Activated CD8-positive, alpha-beta memory T cell treated with anti-CD3 and anti-CD28 coated beads, Interleukin-2, amount 10 ng/mL, durations not matched to agents 7 days and 5 days (primary cell): ENCODE measurements around the gene SNRNP70. TPM values are rescaled to one million over a fixed set of nuclear protein-coding genes. Genes with fewer than 3 reads are reported as not detected.
A peak's percentile ranks its signal among the peaks of the same experiment; 100 is the strongest.
"Not testable (repeated sequence)": the region's sequence is repeated elsewhere in the genome, so short reads cannot be mapped to it uniquely, and the experiment has no call there.

ENCODE experiments used
- ATAC-seq: fragments of 150-1000 bp; cut with Tn5 transposase; one replicate; pipeline ENCODE4 v1.10.0; 2021; ENCODE audit warnings: moderate library complexity
- CTCF ChIA-PET: fragments of 350-600 bp; sonication (Branson Sonifier 250); formaldehyde crosslinking; loops from one replicate; lab custom pipeline; 2021; ENCODE audit warnings: antibody characterized with exemption; lab: Charles Lee
- DNase-seq: peaks from one replicate; pipeline ENCODE4 v3.0.0-alpha.2; 2020
- H3K27ac Mint-ChIP-seq: one replicate; pipeline ENCODE4 v1.8.0; 2021; ENCODE audit warnings: mild to moderate bottlenecking, mixed read lengths
- H3K27me3 Mint-ChIP-seq: one replicate; pipeline ENCODE4 v1.8.0; 2021; ENCODE audit warnings: mixed read lengths
- H3K36me3 Mint-ChIP-seq: one replicate; pipeline ENCODE4 v1.8.0; 2021; ENCODE audit warnings: mild to moderate bottlenecking, mixed read lengths
- H3K4me1 Mint-ChIP-seq: one replicate; pipeline ENCODE4 v1.8.0; 2021; ENCODE audit warnings: mixed read lengths
- H3K4me3 Mint-ChIP-seq: one replicate; pipeline ENCODE4 v1.8.0; 2021; ENCODE audit warnings: mild to moderate bottlenecking, moderate library complexity, mixed read lengths
- H3K9me3 Mint-ChIP-seq: one replicate; pipeline ENCODE4 v1.8.0; 2022; ENCODE audit warnings: low read depth, mixed read lengths
- total RNA-seq, 2 experiments: library from RNA; stranded (reverse); gene quantifications; one replicate each; pipeline ENCODE4 v1.2.3, GENCODE V29; 2021

SNRNP70 gene
- total RNA-seq, 2 experiments from 2014 or later: 222 to 224 TPM

- Mint-ChIP-seq H3K36me3 (peaks cover 19% of the 10 kb centered on the region), H3K27ac (no peak overlapping the region), H3K27me3 (no peaks in the 10 kb centered on the region), H3K4me3 (no peak overlapping the region), H3K9me3 (no peaks in the 10 kb centered on the region), H3K4me1 (peaks cover 9% of the 10 kb centered on the region)
- ATAC-seq (no peak), DNase-seq (no peak)
- CTCF ChIA-PET: interaction anchor here (4.2 kb wide), 1 partner anchor 14 kb away, joined by 27 read pairs; no protein-coding TSS in a partner anchor
Observed at GRCh38 chr19:49111218-49111998, 26.2 kb downstream of the SNRNP70 start.

- peak within 1 kb of the TSS; percentile 78 for H3K4me3 Mint-ChIP-seq
- peak; percentile 75 for DNase-seq
- H3K4me1 Mint-ChIP-seq: peaks cover 23% of the 10 kb centered on the region
- H3K27ac Mint-ChIP-seq: peak within 1 kb of the TSS; percentile 54
- ATAC-seq: peak; percentile 76
- CTCF ChIA-PET: interaction anchor here (0.6 to 6.9 kb wide), 27 partner anchors 8 to 1591 kb away, joined by 3 to 63 read pairs (median 5); partner anchors contain the start of genes BAX and RUVBL2
- no peaks in the 10 kb centered on the region for H3K9me3 Mint-ChIP-seq
- H3K27me3 Mint-ChIP-seq: no peaks in the 10 kb centered on the region
- H3K36me3 Mint-ChIP-seq: peaks cover under 1% of the 10 kb centered on the region
Observed at GRCh38 chr19:49113762-49114629, 28.7 kb downstream of the SNRNP70 start, which contains the start of gene LIN7B. LIN7B (plus strand) TSS chr19:49114370; CDS start chr19:49114405, 35 bp downstream.

- Mint-ChIP-seq H3K9me3 (no peaks in the 10 kb centered on the region), H3K4me3 (peak overlapping the region; percentile 69), H3K4me1 (peaks cover 23% of the 10 kb centered on the region), H3K27ac (no peak overlapping the region), H3K36me3 (no peaks in the 10 kb centered on the region), H3K27me3 (peaks cover under 1% of the 10 kb centered on the region)
- CTCF ChIA-PET: interaction anchor here (0.6 to 6.9 kb wide), 23 partner anchors 9 to 462 kb away, joined by 3 to 63 read pairs (median 7); partner anchors contain the start of genes BAX and RUVBL2
- DNase-seq (peak; percentile 54), ATAC-seq (no peak)
Observed at GRCh38 chr19:49114630-49115363, 29.5 kb downstream of the SNRNP70 start.

GRCh38 chr19:49116544-49116943, 31.3 kb downstream of the SNRNP70 start:
- Mint-ChIP-seq H3K27ac (no peak overlapping the region), H3K36me3 (no peaks in the 10 kb centered on the region), H3K4me1 (peaks cover 30% of the 10 kb centered on the region), H3K27me3 (peaks cover 14% of the 10 kb centered on the region), H3K9me3 (no peaks in the 10 kb centered on the region), H3K4me3 (no peak overlapping the region)
- no peak for DNase-seq
- CTCF ChIA-PET: interaction anchor here (1.5 to 6.9 kb wide), 4 partner anchors 12 to 146 kb away, joined by 3 to 63 read pairs (median 6); no protein-coding TSS in a partner anchor
- no peak for ATAC-seq

GRCh38 chr19:49117677-49118564, 32.7 kb downstream of the SNRNP70 start:
- CTCF ChIA-PET: interaction anchor here (0.7 to 6.9 kb wide), 8 partner anchors 10 to 147 kb away, joined by 3 to 63 read pairs (median 5); no protein-coding TSS in a partner anchor
- DNase-seq (no peak), ATAC-seq (no peak)
- Mint-ChIP-seq H3K4me1 (peaks cover 30% of the 10 kb centered on the region), H3K4me3 (peak overlapping the region; percentile 73), H3K27me3 (peaks cover 20% of the 10 kb centered on the region), H3K36me3 (no peaks in the 10 kb centered on the region), H3K9me3 (no peaks in the 10 kb centered on the region), H3K27ac (peak overlapping the region; percentile 81)

- CTCF ChIA-PET: interaction anchor here (0.7 to 6.9 kb wide), 5 partner anchors 10 to 80 kb away, joined by 3 to 63 read pairs (median 5); no protein-coding TSS in a partner anchor
- peaks cover 28% of the 10 kb centered on the region for H3K4me1 Mint-ChIP-seq
- peak; percentile 82 for ATAC-seq
- peak within 1 kb of the TSS; percentile 81 for H3K27ac Mint-ChIP-seq
- H3K36me3 Mint-ChIP-seq: no peaks in the 10 kb centered on the region
- H3K4me3 Mint-ChIP-seq: peak within 1 kb of the TSS; percentile 73
- no peaks in the 10 kb centered on the region for H3K9me3 Mint-ChIP-seq
- DNase-seq: peak; percentile 95
- H3K27me3 Mint-ChIP-seq: peaks cover 22% of the 10 kb centered on the region
Observed at GRCh38 chr19:49118565-49119410, 33.5 kb downstream of the SNRNP70 start, which contains the start of gene C19orf73. C19orf73 (minus strand) TSS chr19:49119143; CDS start chr19:49119022, 121 bp downstream.

- Mint-ChIP-seq H3K36me3 (no peaks in the 10 kb centered on the region), H3K27ac (peak within 1 kb of the TSS; percentile 81), H3K9me3 (no peaks in the 10 kb centered on the region), H3K4me1 (peaks cover 25% of the 10 kb centered on the region), H3K27me3 (peaks cover 23% of the 10 kb centered on the region), H3K4me3 (peak within 1 kb of the TSS; percentile 73)
- ATAC-seq (no peak), DNase-seq (no peak)
- CTCF ChIA-PET: interaction anchor here (0.6 to 1.8 kb wide), 5 partner anchors 9 to 79 kb away, joined by 3 to 5 read pairs (median 4); no protein-coding TSS in a partner anchor
Observed at GRCh38 chr19:49119411-49120324, 34.4 kb downstream of the SNRNP70 start, which contains the start of gene PPFIA3. PPFIA3 (plus strand) TSS chr19:49119544; CDS start chr19:49127874, 8,330 bp downstream.

- no peaks in the 10 kb centered on the region for H3K9me3 Mint-ChIP-seq
Observed at GRCh38 chr19:49120325-49120683, 35.1 kb downstream of the SNRNP70 start.

GRCh38 chr19:49120868-49121267, 35.6 kb downstream of the SNRNP70 start:
- peaks cover 21% of the 10 kb centered on the region for H3K4me1 Mint-ChIP-seq
- no peak for DNase-seq
- CTCF ChIA-PET: interaction anchor here (1.8 kb wide), 1 partner anchor 78 kb away, joined by 5 read pairs; no protein-coding TSS in a partner anchor
- H3K36me3 Mint-ChIP-seq: no peaks in the 10 kb centered on the region
- peaks cover 23% of the 10 kb centered on the region for H3K27me3 Mint-ChIP-seq
- H3K9me3 Mint-ChIP-seq: no peaks in the 10 kb centered on the region
- peak overlapping the region; percentile 7 for H3K4me3 Mint-ChIP-seq
- no peak overlapping the region for H3K27ac Mint-ChIP-seq
- ATAC-seq: no peak

More at GRCh38 chr19:49120325-49120683, 35.1 kb downstream of the SNRNP70 start:
- no peak overlapping the region for H3K27ac Mint-ChIP-seq
- DNase-seq (no peak), ATAC-seq (no peak)
- peak overlapping the region; percentile 7 for H3K4me3 Mint-ChIP-seq
- peaks cover 23% of the 10 kb centered on the region for H3K27me3 Mint-ChIP-seq
- H3K36me3 Mint-ChIP-seq: no peaks in the 10 kb centered on the region
- CTCF ChIA-PET: interaction anchor here (0.6 to 1.8 kb wide), 5 partner anchors 9 to 78 kb away, joined by 3 to 5 read pairs (median 4); no protein-coding TSS in a partner anchor
- peaks cover 21% of the 10 kb centered on the region for H3K4me1 Mint-ChIP-seq

GRCh38 chr19:49121841-49122240, 36.6 kb downstream of the SNRNP70 start:
- ATAC-seq, H3K4me3 Mint-ChIP-seq, DNase-seq, H3K27ac Mint-ChIP-seq, H3K9me3 Mint-ChIP-seq, H3K36me3 Mint-ChIP-seq: not testable (repeated sequence)
- H3K4me1 Mint-ChIP-seq: peaks cover 21% of the 10 kb centered on the region
- peaks cover 23% of the 10 kb centered on the region for H3K27me3 Mint-ChIP-seq
- CTCF ChIA-PET: interaction anchor here (0.7 kb wide), 1 partner anchor 24 kb away, joined by 4 read pairs; no protein-coding TSS in a partner anchor
